ENCODE data around the gene SLC44A5.

The SLC44A5 gene

GRCh38 chr1:75587692-75588091 lies 23.2 kb downstream of the SLC44A5 start:
- no peak for DNase-seq

GRCh38 chr1:75583282-75583681 lies 27.6 kb downstream of the SLC44A5 start:
- no peak for DNase-seq

GRCh38 chr1:75582725-75583261 lies 28.1 kb downstream of the SLC44A5 start:
- DNase-seq: no peak

GRCh38 chr1:75579046-75579445 lies 31.9 kb downstream of the SLC44A5 start:
- DNase-seq: no peak

- DNase-seq: no peak
Observed at GRCh38 chr1:75575837-75576236, 35.1 kb downstream of the SLC44A5 start.

- no peak for DNase-seq
Observed at GRCh38 chr1:75567191-75567590, 43.7 kb downstream of the SLC44A5 start.

GRCh38 chr1:75559800-75560199 lies 51.1 kb downstream of the SLC44A5 start:
- no peak for DNase-seq

- DNase-seq: no peak
Observed at GRCh38 chr1:75559136-75559535, 51.8 kb downstream of the SLC44A5 start.

- DNase-seq: no peak
Observed at GRCh38 chr1:75554870-75555269, 56.0 kb downstream of the SLC44A5 start.

- DNase-seq: no peak
Observed at GRCh38 chr1:75554181-75554580, 56.7 kb downstream of the SLC44A5 start.

GRCh38 chr1:75550559-75550958 lies 60.4 kb downstream of the SLC44A5 start:
- no peak for DNase-seq

GRCh38 chr1:75548721-75549480 lies 62.0 kb downstream of the SLC44A5 start:
- DNase-seq: no peak

GRCh38 chr1:75543705-75544104 lies 67.2 kb downstream of the SLC44A5 start:
- no peak for DNase-seq

- no peak for DNase-seq
Observed at GRCh38 chr1:75542818-75543570, 67.9 kb downstream of the SLC44A5 start.

GRCh38 chr1:75539230-75540116 lies 71.4 kb downstream of the SLC44A5 start:
- DNase-seq: no peak

GRCh38 chr1:75533085-75533484 lies 77.8 kb downstream of the SLC44A5 start:
- DNase-seq: no peak

- no peak for DNase-seq
Observed at GRCh38 chr1:75531570-75531969, 79.3 kb downstream of the SLC44A5 start.

GRCh38 chr1:75529488-75529887 lies 81.4 kb downstream of the SLC44A5 start:
- DNase-seq: no peak

- no peak for DNase-seq
Observed at GRCh38 chr1:75528001-75528400, 82.9 kb downstream of the SLC44A5 start.

- DNase-seq: no peak
Observed at GRCh38 chr1:75522389-75522788, 88.5 kb downstream of the SLC44A5 start.

- no peak for DNase-seq
Observed at GRCh38 chr1:75521658-75522057, 89.3 kb downstream of the SLC44A5 start.

- no peak for DNase-seq
Observed at GRCh38 chr1:75520862-75521475, 89.9 kb downstream of the SLC44A5 start.
